ENCODE results near the gene VAPB.

DNA sequence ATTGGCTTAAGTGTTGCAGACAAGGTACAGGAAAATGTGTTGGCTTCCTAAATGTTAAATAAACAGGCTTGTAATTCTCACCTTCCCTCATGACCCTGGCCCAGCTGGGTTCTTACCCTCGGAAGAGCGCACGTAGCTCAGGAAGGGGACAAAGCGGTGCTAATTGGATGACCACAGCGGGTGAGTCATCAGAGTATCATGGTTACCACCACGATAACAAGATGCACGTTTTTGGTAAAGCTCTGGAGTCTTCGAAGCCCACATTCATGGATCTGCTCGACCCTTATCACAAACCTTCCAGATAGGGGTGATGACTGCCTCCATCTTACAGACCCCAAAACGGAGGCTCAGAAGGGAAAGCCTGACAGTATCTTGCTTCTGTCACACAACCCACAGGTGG, 93.4 kb downstream of the VAPB start:
- TF ChIP-seq EZH2 (IDR thresholded peaks at IDR 0.05; ENCODE audit: low read length): no peak
- TF ChIP-seq, protein P1, sequence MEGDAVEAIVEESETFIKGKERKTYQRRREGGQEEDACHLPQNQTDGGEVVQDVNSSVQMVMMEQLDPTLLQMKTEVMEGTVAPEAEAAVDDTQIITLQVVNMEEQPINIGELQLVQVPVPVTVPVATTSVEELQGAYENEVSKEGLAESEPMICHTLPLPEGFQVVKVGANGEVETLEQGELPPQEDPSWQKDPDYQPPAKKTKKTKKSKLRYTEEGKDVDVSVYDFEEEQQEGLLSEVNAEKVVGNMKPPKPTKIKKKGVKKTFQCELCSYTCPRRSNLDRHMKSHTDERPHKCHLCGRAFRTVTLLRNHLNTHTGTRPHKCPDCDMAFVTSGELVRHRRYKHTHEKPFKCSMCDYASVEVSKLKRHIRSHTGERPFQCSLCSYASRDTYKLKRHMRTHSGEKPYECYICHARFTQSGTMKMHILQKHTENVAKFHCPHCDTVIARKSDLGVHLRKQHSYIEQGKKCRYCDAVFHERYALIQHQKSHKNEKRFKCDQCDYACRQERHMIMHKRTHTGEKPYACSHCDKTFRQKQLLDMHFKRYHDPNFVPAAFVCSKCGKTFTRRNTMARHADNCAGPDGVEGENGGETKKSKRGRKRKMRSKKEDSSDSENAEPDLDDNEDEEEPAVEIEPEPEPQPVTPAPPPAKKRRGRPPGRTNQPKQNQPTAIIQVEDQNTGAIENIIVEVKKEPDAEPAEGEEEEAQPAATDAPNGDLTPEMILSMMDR (optimal IDR thresholded peaks at IDR 0.05 in 1 of 3, IDR thresholded peaks at IDR 0.05 in 1 of 3, conservative IDR thresholded peaks at IDR 0.05 in 1 of 3; ENCODE audit: extremely low read depth in 1 of 3, insufficient read depth in 2 of 3, low read length in 3 of 3): no peak
